ENCODE results near the gene FERMT3. TPM values are rescaled to one million over a fixed set of nuclear protein-coding genes. Genes with fewer than 3 reads are reported as not detected.

FERMT3 gene
- polyA plus RNA-seq, 3 donors: 289 to 421 (median 310) TPM

DNA sequence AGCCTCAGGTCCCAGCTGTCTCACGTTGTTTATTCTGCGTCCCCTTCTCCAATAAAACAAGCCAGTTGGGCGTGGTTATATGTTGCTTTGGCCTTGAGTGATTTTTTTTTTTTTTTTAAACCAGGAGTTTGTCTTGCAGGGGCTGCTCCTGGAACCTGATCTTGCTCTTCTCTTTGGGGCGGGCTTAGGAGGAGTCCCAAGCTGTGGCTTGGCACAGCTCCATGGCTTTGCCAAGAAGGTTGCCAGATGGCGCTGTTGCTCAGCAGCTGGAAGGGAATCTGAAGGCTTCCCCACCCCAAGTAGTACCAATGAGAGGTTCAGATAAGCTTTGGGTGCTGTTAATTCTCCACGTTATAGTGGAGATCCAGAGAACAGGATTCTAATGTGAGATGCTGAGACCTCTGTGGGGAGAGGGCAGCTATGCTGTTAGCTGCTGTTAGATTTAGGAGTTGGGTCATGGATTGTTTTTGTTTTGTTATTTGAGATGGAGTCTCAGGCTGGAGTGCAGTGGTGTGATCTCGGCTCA is 2.0 kb upstream of the FERMT3 start:
- no CpG with 5 or more reads among the region's 7 CpGs for WGBS (ENCODE audit: insufficient coverage)
- H3K9me3 ChIP-seq (replicated peaks in 1 of 2; ENCODE audit: control insufficient read depth in 1 of 2, insufficient read depth in 1 of 2, low read length in 2 of 2): no peaks in the 10 kb centered on the region
- H3K4me3 ChIP-seq (replicated peaks in 1 of 3; ENCODE audit: low read depth in 2 of 3, low read length in 3 of 3): peak overlapping the region in 1 of 3 experiments; percentile 98
- TF ChIP-seq, protein P1, sequence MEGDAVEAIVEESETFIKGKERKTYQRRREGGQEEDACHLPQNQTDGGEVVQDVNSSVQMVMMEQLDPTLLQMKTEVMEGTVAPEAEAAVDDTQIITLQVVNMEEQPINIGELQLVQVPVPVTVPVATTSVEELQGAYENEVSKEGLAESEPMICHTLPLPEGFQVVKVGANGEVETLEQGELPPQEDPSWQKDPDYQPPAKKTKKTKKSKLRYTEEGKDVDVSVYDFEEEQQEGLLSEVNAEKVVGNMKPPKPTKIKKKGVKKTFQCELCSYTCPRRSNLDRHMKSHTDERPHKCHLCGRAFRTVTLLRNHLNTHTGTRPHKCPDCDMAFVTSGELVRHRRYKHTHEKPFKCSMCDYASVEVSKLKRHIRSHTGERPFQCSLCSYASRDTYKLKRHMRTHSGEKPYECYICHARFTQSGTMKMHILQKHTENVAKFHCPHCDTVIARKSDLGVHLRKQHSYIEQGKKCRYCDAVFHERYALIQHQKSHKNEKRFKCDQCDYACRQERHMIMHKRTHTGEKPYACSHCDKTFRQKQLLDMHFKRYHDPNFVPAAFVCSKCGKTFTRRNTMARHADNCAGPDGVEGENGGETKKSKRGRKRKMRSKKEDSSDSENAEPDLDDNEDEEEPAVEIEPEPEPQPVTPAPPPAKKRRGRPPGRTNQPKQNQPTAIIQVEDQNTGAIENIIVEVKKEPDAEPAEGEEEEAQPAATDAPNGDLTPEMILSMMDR (IDR thresholded peaks at IDR 0.05): peak; percentile 82
- Mint-ChIP-seq H3K27ac (peak overlapping the region; percentile 97 to 99 (median 98)), H3K9me3 (peaks cover 0 to 1% (median 0%) of the 10 kb centered on the region in 7 donors), H3K36me3 (peaks cover 57 to 61% of the 10 kb centered on the region in 2 donors), H3K4me1 (peaks cover 48% of the 10 kb centered on the region), H3K27me3 (ENCODE audit: low read depth in 3 of 3) (no peaks in the 10 kb centered on the region), H3K4me3 (peak overlapping the region in 1 of 2 donors; percentile 45)
- no peak overlapping the region for H2AFZ ChIP-seq (ENCODE audit: insufficient read depth, low read depth, low read length, poor library complexity, severe bottlenecking)
- intact Hi-C loops (cut with micrococcal nuclease): no loop called here
- peaks cover 48 to 63% of the 10 kb centered on the region in 2 donors for H3K4me1 ChIP-seq (ENCODE audit: control insufficient read depth in 1 of 2, insufficient read depth in 2 of 2, low read length in 2 of 2)
- peaks cover 24% of the 10 kb centered on the region for H4K20me1 ChIP-seq (ENCODE audit: insufficient read depth, low read length)
- H3K36me3 ChIP-seq (replicated peaks in 1 of 2; ENCODE audit: control insufficient read depth in 1 of 2, insufficient read depth in 2 of 2, low read length in 2 of 2): peaks cover 56 to 61% of the 10 kb centered on the region in 2 donors
- H3K27me3 ChIP-seq (ENCODE audit: control insufficient read depth in 2 of 2, insufficient read depth in 2 of 2, low read length in 2 of 2): no peaks in the 10 kb centered on the region
- H3K27ac ChIP-seq (ENCODE audit: low read depth in 1 of 2, low read length in 2 of 2): peak overlapping the region; percentile 98 to 99
- DNase-seq: peak; percentile 85 to 92 (median 88)
- H3K4me2 ChIP-seq (replicated peaks; ENCODE audit: extremely low read depth, low read length, poor library complexity, severe bottlenecking): peak overlapping the region; percentile 94
- no peak overlapping the region for H3K9ac ChIP-seq (ENCODE audit: insufficient read depth, low read length, poor library complexity, severe bottlenecking)
- H3K79me2 ChIP-seq (ENCODE audit: insufficient read depth, low read length): peaks cover 41% of the 10 kb centered on the region

DNA sequence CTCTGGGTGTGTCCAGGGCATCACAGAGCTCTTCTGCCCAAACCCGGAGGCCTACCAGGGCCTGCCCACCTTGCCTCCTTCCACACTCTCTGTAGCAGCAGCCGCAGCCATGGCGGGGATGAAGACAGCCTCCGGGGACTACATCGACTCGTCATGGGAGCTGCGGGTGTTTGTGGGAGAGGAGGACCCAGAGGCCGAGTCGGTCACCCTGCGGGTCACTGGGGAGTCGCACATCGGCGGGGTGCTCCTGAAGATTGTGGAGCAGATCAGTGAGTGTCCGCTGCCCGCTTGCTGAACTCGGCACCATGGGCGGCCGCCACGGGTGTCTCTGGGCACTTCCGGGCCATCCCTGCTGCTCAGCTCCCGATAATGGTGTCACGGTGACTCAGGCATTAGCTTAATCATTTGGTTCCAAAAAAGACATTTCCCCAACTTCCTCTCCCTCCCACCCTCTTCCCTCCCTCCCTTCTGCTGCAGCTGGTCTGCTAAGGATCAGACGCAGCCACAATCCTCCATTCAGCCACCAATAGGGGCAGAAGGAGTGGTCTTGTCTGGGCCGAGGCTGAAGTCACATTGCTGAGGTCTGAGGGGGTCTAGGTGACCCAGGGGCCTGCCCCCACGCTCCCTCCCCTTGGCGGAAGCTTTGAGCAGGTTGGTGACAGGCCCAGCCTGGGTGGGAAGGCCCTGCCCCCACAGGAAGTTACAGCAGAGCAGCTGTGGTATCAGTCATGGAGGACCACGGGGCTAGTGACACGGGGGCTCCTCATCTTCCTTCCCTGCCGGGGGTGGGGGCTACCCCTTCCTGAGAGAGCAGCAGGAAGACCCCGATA is 950 bp downstream of the FERMT3 start:
- H3K4me2 ChIP-seq (replicated peaks; ENCODE audit: extremely low read depth, low read length, poor library complexity, severe bottlenecking): peak overlapping the region; percentile 94
- TF ChIP-seq, protein P1 (IDR thresholded peaks at IDR 0.05): no peak
- peaks cover 60 to 61% of the 10 kb centered on the region in 2 donors for H3K36me3 ChIP-seq (replicated peaks in 1 of 2; ENCODE audit: control insufficient read depth in 1 of 2, insufficient read depth in 2 of 2, low read length in 2 of 2)

More for the DNA sequence above, 950 bp downstream of the FERMT3 start:
- H3K36me3 Mint-ChIP-seq: peaks cover 59 to 61% of the 10 kb centered on the region in 2 donors
- peaks cover 48% of the 10 kb centered on the region for H3K4me1 Mint-ChIP-seq
- Histone ChIP-seq H3K27ac (ENCODE audit: low read depth in 1 of 2, low read length in 2 of 2) (peak overlapping the region; percentile 98 to 99), H3K79me2 (ENCODE audit: insufficient read depth, low read length) (peaks cover 63% of the 10 kb centered on the region), H3K27me3 (ENCODE audit: control insufficient read depth in 2 of 2, insufficient read depth in 2 of 2, low read length in 2 of 2) (no peaks in the 10 kb centered on the region), H3K9me3 (replicated peaks in 1 of 2; ENCODE audit: control insufficient read depth in 1 of 2, insufficient read depth in 1 of 2, low read length in 2 of 2) (no peaks in the 10 kb centered on the region), H3K4me1 (ENCODE audit: control insufficient read depth in 1 of 2, insufficient read depth in 2 of 2, low read length in 2 of 2) (peaks cover 43 to 55% of the 10 kb centered on the region in 2 donors), H3K4me3 (replicated peaks in 1 of 3; ENCODE audit: low read depth in 2 of 3, low read length in 3 of 3) (peak overlapping the region; percentile 62 to 100 (median 98)), H2AFZ (ENCODE audit: insufficient read depth, low read depth, low read length, poor library complexity, severe bottlenecking) (peak overlapping the region; percentile 18), H3K9ac (ENCODE audit: insufficient read depth, low read length, poor library complexity, severe bottlenecking) (peak overlapping the region; percentile 97), H4K20me1 (ENCODE audit: insufficient read depth, low read length) (peaks cover 53% of the 10 kb centered on the region)
- DNase-seq: peak; percentile 89 to 92 (median 92)
- peak overlapping the region; percentile 98 for H3K4me3 Mint-ChIP-seq
- 0% methylated on average over 26 of the region's 30 CpGs for WGBS (ENCODE audit: insufficient coverage)
- H3K27me3 Mint-ChIP-seq (ENCODE audit: low read depth in 3 of 3): no peaks in the 10 kb centered on the region
- H3K9me3 Mint-ChIP-seq: peaks cover 0 to 1% (median 0%) of the 10 kb centered on the region in 7 donors
- intact Hi-C loops (cut with micrococcal nuclease): loop anchor here (1.0 to 5.0 kb wide), 3 partner anchors 19 to 97 kb away; partner anchors contain the start of genes FKBP2 (in 2 of the 2), ESRRA (in 1 of the 2), NUDT22 (in 1 of the 2) and TRPT1 (in 1 of the 2)
- H3K27ac Mint-ChIP-seq: peak overlapping the region; percentile 97 to 99 (median 98)

Measured in CD14-positive monocyte (primary cell).